CD4-positive, alpha-beta T cell treated with Interleukin-17A for 4 hours (primary cell): ENCODE results near the gene KRTAP29-1.
"Not testable (repeated sequence)": the region's sequence is repeated elsewhere in the genome, so short reads cannot be mapped to it uniquely, and the experiment has no call there.

ENCODE experiments used
- DNase-seq: peaks from one replicate; pipeline ENCODE4 v3.0.0-alpha.2; 2020; ENCODE audit warnings: mixed read lengths

The KRTAP29-1 gene

GRCh38 chr17:41296846-41297245 is 5.8 kb downstream of the KRTAP29-1 start:
- DNase-seq, result no peak

GRCh38 chr17:41294016-41294415 is 8.6 kb downstream of the KRTAP29-1 start:
- no peak for DNase-seq

DNA sequence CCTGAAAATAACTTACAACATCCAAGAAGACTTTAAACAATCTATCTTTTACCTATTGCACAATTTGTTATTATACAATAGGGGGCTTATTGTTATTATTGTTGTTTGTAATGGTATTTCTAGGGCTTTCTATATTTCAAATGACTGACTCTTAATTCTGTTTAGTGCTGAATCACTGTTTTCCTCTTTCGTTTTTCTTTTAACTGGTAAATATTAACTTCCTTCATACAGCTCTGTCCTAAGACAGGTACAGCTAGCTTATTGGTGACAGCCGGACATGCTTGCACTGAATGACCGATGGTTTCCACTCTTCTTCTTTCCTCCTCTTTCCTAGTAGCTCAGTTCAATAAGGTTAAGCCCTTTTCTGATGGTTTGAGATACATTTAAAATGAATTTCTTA is 15.6 kb downstream of the KRTAP29-1 start:
- DNase-seq, result no peak

GRCh38 chr17:41284546-41284945 is 18.1 kb downstream of the KRTAP29-1 start:
- DNase-seq, result no peak

GRCh38 chr17:41284043-41284442 is 18.6 kb downstream of the KRTAP29-1 start:
- no peak for DNase-seq

DNA sequence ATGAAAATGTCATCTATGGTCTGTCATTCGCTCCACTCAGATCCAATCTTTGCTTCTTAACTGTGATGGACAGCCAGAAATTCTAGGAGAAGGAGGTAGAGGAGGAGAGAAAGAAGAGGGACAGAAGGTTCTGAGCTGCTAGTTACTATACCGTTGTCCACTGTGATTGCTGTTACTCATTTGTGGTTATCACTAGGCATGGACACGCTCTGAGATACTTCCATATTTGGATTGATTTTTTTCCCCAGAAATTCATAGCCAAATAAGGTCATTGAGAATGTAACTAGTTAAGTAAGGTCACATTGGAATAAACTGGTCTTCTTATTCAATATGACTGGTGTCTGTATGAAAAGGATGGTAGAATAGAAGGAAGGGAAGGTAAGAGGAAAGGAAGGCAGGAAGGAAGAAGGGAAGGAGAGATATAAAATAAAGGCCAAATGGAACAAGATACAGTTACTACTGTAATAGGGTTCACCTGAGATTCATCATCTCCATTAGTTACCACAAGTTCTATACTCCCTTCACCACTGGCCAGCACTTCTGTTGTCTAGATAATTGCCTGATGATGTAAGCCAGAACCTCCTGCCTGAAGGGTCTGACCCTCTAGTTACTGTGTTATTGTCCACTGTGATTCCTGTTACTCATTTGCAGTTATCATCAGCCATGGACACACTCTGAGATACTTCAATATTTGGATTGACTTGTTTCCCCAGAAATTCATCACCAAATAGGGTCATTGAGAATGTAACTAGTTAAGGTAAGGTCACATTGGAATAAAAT is 24.3 kb downstream of the KRTAP29-1 start:
- DNase-seq, result no peak

- DNase-seq, result not testable (repeated sequence)
These were observed 26.9 kb downstream of the KRTAP29-1 start, which contains the start of gene KRTAP9-7 for GRCh38 chr17:41275648-41276190. TSS of gene KRTAP9-7 (plus strand) at chr17:41275698. CDS start at chr17:41275698, 0 bp downstream.

DNA sequence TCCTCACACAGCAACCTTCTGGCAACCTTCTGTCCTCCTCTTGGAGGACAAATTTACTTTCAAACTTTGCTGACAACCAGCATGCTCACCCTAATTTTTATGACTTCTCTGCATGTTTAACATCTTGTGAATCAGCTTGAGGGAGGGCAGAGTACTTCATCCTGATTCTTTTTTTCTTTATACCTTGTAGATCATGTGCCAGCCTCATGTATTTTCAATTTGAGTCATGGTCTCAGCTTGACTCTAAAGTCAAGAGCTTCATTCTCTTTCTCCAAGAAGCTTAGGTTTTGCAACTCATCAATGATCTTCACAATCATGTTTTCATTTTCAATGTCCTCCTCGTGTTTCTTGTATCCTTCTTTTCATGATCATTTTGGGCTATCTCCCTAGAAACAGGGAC is 30.8 kb downstream of the KRTAP29-1 start:
- no peak for DNase-seq

DNA sequence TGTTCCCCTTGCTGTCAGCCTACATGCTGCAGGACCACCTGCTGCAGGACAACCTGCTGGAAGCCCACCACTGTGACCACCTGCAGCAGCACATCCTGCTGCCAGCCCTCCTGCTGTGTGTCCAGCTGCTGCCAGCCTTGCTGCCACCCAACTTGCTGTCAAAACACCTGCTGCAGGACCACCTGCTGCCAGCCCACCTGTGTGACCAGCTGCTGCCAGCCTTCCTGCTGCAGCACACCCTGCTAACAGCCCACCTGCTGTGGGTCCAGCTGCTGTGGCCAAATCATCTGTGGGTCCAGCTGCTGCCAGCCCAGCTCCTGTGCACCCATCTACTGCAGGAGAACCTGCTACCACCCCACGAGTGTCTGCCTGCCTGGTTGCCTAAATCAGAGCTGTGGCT is 31.3 kb downstream of the KRTAP29-1 start:
- DNase-seq, result not testable (repeated sequence)

DNA sequence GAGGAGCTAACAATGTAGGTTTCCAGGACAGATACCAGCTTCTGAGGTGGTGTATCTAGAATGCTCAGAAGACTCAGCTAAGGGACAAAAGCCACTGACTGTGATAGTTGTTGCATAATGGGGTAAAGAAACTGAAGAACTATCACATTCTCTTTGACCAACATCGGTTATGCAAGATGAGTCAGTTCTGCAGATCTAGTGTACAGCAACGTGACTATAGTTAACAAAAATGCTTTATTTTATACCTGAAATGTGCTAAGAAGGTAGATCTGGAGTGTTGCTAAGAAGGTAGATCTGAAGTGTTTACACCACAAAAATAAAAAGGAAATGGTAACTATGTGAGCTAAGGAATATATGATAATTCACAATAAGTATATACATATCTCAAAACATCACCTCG is 34.9 kb downstream of the KRTAP29-1 start:
- DNase-seq, result no peak

DNA sequence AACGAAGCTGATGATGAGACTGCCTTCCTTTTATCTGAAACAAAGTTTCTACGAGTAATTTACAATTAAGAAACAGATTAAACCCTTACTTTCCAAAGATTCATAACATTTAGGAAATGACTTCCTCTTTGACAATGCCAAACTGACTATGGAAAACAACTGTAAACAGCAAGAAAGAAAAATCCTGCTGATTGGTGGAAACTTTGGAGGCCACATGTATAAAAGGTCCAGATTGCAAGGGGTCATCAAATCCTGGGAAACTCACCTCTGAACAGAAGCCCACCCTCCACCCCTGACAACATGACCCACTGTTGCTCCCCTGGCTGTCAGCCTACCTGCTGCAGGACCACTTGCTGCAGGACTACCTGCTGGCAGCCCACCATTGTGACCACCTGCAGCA is 37.6 kb downstream of the KRTAP29-1 start, which contains the start of gene KRTAP9-6:
TSS of gene KRTAP9-6 (plus strand) at position 301 of the 400 bp plus-strand sequence. CDS start at position 301, 0 bp downstream.
- no peak for DNase-seq

DNA sequence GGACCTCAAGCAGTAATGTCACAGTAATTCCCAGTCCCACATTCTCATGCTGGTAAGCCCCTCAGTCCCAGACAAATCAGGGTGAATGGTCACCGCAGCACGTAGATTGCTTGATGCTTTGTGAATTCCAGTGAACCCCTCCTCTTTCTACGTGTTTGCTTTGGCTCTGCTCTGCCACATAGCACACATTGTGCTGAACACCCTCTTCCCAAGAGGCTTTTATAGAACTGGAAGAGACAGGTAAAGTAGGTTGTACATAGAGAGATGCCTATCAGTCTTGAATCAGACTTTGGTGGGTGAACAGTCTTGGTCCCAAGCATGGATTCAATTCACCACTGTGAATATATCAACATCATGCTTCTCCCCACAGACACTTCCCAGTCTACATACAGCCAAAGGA is 38.1 kb downstream of the KRTAP29-1 start:
- no peak for DNase-seq

GRCh38 chr17:41263212-41263611 is 39.4 kb downstream of the KRTAP29-1 start:
- no peak for DNase-seq

- no peak for DNase-seq
These were observed 44.2 kb downstream of the KRTAP29-1 start for GRCh38 chr17:41258406-41258805.

- DNase-seq, result no peak
These were observed 46.4 kb downstream of the KRTAP29-1 start for GRCh38 chr17:41256291-41256685.

GRCh38 chr17:41255381-41256290 is 47.0 kb downstream of the KRTAP29-1 start, which contains the start of gene KRTAP9-9:
TSS of gene KRTAP9-9 (plus strand) at chr17:41255384.
- not testable (repeated sequence) for DNase-seq

GRCh38 chr17:41254861-41255260 is 47.8 kb downstream of the KRTAP29-1 start:
- no peak for DNase-seq
